Stimulated activated CD4-positive, alpha-beta T cell treated with anti-CD3 and anti-CD28 coated beads, Interleukin-15, amount 100 ng/mL, for 1 hour (primary cell): ENCODE results near the gene PELO.

Experiments used
- DNase-seq, 2 donors: peaks; one replicate each; pipeline ENCODE4 v3.0.0-alpha.2; 2020; ENCODE audit warnings: low read depth in 1 of 2, low spot score in 1 of 2

Gene PELO

DNA sequence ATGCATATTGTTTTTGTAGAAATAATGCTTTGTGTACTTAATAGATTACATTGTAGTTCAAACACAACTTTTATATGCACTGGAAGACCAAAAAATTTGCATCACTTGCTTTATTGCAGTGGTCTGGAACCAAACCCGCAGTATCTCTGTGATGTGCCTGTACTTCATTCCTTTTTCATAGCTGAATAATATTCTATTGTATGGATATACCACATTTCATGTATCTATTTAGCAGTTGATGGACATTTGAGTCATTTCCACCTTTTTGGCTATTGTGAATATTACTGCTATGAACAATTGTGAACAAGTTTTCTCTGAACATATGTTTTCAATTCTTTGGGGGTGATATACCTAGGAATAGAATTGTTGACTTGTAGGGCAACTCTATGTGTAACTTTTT, 40.1 kb downstream of the PELO start:
- no peak for DNase-seq

DNA sequence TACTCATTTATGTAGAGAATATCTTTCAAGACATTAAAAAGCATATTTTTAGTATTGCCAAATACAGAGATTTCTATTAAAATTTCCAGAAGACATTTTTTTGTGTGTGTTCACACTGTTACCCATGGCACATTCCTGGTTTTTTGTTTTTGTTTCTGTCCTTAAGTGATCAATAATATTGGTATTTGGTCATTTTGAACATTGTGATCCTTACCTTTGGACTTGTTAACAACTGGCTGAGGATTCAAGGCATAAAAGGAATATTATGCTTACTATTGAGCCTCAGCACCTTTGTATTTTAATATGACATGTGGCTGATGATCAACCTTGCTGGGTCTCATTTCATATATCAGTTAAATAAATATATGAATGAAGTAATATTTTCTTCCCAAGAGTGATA, 41.9 kb downstream of the PELO start:
- no peak for DNase-seq

GRCh38 chr5:52830650-52831049, 42.9 kb downstream of the PELO start:
- DNase-seq = no peak

- DNase-seq = no peak
Observed at GRCh38 chr5:52831786-52832511, 44.2 kb downstream of the PELO start.

GRCh38 chr5:52834320-52834719, 46.6 kb downstream of the PELO start:
- no peak for DNase-seq

DNA sequence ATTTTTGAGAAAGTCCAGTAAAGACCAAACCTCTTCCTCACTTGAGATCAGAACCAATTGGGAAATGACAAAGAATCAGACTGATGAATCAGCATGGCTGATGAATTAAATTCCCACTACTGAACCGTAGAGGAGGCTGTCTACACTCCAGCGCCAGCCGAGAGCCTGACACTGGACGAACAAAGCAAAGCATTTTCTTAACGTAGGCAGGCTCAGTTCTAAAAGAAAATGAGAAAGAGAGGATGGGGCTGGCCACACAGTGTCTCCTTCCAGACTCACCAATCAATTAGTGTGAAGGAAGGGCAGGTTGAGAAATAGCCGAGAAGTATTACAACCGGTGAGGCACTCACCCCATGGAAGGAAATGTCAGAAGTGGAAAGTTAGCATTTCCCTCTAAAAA, 49.4 kb downstream of the PELO start:
- no peak for DNase-seq
